ENCODE data around the gene SLC12A4. TPM values are rescaled to one million over a fixed set of nuclear protein-coding genes. Genes with fewer than 3 reads are reported as not detected.

Gene SLC12A4
- total and polyA plus RNA-seq, 2 of the 13 experiments (the other 11 are each of a cell fraction or from before 2014, with no cell fraction given) = 65.1 to 84.3 TPM

- TF ChIP-seq EEA1 (CRISPR knock-in tag; IDR thresholded peaks at IDR 0.05; ENCODE audit: borderline replicate concordance) (no peak), ZBTB39 (CRISPR knock-in tag; IDR thresholded peaks at IDR 0.05) (0 out of 2 replicates have a peak, but pooled peaks have one; percentile 22), NFIC (IDR thresholded peaks at IDR 0.05; ENCODE audit: low read length) (no peak), TCF7 (IDR thresholded peaks at IDR 0.05; ENCODE audit: low read depth) (no peak), ZNF331 (CRISPR knock-in tag; IDR thresholded peaks at IDR 0.05) (peak; percentile 34; the same call in 1 of the 2 replicates), PATZ1 (CRISPR knock-in tag; IDR thresholded peaks at IDR 0.05) (peak; percentile 56; the same call in 1 of the 2 replicates), ZNF598 (CRISPR knock-in tag; IDR thresholded peaks at IDR 0.05; ENCODE audit: borderline replicate concordance) (0 out of 2 replicates have a peak, but pooled peaks have one; percentile 47), ZFP41 (CRISPR knock-in tag; IDR thresholded peaks at IDR 0.05; ENCODE audit: borderline replicate concordance) (0 out of 2 replicates have a peak, but pooled peaks have one; percentile 25), ZZZ3 (CRISPR knock-in tag; IDR thresholded peaks at IDR 0.05; ENCODE audit: borderline replicate concordance) (no peak; the same call in none of the 2 replicates), FIP1L1 (IDR thresholded peaks at IDR 0.05; ENCODE audit: borderline replicate concordance, insufficient read depth, low read depth, low read length) (no peak; the same call in 1 of the 2 replicates), YEATS2 (CRISPR knock-in tag; IDR thresholded peaks at IDR 0.05; ENCODE audit: borderline replicate concordance) (no peak), ZFP1 (CRISPR knock-in tag; IDR thresholded peaks at IDR 0.05) (no peak), TFDP2 (CRISPR knock-in tag; IDR thresholded peaks at IDR 0.05) (no peak), PRDM15 (CRISPR knock-in tag; IDR thresholded peaks at IDR 0.05) (no peak; the same call in 1 of the 2 replicates), HNRNPUL1 (IDR thresholded peaks at IDR 0.05; ENCODE audit: low read depth, low read length) (no peak), DMAP1 (CRISPR knock-in tag; IDR thresholded peaks at IDR 0.05) (0 out of 2 replicates have a peak, but pooled peaks have one; percentile 31), ZUFSP (CRISPR knock-in tag; IDR thresholded peaks at IDR 0.05; ENCODE audit: borderline replicate concordance) (no peak), ZNF850 (CRISPR knock-in tag; conservative IDR thresholded peaks at IDR 0.05) (no peak)
These were observed 25.8 kb downstream of the SLC12A4 start (continued) for GRCh38 chr16:67942510-67943255.
